HG02884 (cell line): Measurements from ENCODE around the gene PTPRN2.
"Not testable (repeated sequence)": the region's sequence is repeated elsewhere in the genome, so short reads cannot be mapped to it uniquely, and the experiment has no call there.

Experiments
- ATAC-seq: cut with Tn5 transposase; IDR thresholded peaks from one replicate; pipeline ENCODE4 v1.9.1; 2021; ENCODE audit warnings: mild to moderate bottlenecking, moderate library complexity; ENCODE audit not compliant: unreplicated experiment

Gene PTPRN2

DNA sequence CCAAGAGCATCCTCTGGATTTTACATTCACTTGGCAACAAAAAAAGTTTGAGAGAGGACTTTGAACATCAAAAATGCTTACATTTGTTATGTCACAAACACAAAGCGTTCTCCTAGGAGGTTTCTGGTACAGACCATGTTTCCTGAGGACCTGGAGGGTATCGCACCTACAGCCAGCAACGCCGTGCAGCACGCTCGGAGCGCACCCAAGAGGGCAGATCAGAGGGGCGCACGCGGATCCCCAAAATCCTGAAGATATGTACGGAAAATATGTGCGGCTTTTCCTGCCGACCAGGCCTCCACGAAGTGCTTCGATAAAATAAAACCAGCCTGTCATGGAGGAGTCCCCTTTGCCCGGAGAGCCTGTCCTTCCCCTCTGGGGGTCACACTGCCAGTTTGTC lies 796.0 kb downstream of the PTPRN2 start:
- ATAC-seq: no peak

DNA sequence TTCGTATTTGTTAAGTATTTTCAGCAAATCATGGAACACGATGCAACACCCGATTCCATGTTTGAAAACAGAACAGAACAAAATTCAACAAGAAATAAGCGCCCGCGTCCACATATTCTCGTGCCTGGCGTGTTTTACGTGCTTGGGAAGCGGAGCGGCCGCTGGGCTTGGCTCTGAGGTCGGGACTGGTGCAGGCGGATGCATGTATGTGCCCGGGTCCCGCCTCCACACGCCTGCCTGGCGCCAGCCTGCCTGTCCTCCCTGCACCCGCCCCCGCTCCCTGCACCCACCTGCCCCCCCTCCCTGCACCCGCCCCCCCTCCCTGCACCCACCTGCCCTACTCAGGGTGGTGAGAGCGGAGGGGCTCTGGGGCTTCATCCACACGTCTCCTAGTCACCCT lies 796.4 kb downstream of the PTPRN2 start:
- no peak for ATAC-seq

DNA sequence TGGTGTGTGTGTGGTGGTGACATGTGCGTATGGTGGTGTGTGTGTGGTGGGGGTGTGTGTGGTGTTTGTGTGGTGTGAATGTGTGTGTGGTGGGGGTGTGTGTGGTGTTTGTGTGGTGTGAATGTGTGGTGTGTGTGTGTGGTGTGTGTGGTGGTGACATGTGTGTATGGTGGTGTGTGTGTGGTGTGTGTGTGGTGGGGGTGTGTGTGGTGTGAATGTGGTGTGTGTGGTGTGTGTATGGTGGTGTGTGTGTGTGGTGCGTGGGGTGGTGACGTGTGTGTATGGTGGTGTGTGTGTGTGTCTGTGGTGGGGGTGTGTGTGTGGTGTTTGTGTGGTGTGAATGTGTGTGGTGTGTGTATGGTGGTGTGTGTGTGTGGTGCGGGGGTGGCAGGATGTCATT lies 797.7 kb downstream of the PTPRN2 start:
- no peak for ATAC-seq

DNA sequence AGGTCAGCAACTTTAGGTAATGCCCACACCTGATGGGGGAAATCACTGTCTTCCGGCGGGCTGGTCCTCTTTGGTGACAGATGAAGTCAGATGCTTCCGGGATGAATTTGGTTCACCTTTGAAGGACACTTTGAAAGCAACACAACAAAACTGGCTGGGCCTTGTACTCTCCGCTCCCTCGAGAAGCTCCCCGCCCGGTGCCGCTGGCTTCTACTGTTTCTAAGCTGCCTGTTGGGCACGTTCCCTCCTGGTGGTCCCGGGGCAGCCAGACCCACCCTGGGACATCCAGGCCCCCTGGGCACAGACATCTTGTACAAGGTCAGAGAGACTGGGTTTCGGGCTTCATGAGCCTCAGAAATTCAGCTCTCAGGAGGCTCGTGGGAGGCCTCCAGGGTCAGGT lies 798.5 kb downstream of the PTPRN2 start:
- ATAC-seq: no peak

DNA sequence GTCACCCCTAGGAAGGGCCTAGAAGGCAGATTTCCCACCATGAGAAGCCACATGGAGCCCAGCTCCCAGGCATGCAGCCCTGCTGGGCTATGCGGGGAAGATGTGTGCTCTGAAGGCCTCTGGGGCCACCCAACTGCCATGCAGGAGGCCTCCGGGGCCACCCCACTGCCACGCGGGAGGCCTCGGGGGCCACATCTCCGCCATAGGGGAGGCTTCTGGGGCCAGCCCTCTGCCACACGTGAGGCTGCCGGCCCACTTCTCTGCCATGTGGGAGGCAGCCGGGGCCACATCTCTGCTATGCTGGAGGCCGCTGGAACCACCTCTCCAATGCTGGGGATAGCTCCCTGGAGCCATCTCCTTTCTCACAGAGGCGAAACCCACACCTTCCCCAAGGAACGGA lies 799.0 kb downstream of the PTPRN2 start:
- ATAC-seq: no peak

DNA sequence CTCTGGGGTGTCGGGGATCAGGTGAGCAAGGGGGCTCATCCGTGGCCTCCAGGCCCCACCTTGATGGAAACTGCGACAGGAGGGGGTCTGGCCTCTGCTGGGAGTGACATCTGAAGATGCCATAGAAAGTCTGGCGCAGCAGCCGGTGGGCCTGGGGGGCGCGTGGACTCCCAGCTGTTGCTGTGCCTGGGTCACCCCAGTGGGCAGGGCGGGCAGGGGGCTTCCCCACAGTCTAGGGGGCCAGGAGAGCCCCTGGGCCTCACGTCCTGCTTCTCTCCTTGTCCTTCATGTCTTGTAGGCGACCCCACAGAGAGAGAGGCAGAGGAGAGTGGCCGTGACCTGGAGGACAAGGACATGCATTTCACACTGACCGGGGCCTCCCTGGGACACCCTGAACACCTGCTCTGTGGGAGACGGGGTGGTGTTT lies 800.3 kb downstream of the PTPRN2 start:
- ATAC-seq: no peak

DNA sequence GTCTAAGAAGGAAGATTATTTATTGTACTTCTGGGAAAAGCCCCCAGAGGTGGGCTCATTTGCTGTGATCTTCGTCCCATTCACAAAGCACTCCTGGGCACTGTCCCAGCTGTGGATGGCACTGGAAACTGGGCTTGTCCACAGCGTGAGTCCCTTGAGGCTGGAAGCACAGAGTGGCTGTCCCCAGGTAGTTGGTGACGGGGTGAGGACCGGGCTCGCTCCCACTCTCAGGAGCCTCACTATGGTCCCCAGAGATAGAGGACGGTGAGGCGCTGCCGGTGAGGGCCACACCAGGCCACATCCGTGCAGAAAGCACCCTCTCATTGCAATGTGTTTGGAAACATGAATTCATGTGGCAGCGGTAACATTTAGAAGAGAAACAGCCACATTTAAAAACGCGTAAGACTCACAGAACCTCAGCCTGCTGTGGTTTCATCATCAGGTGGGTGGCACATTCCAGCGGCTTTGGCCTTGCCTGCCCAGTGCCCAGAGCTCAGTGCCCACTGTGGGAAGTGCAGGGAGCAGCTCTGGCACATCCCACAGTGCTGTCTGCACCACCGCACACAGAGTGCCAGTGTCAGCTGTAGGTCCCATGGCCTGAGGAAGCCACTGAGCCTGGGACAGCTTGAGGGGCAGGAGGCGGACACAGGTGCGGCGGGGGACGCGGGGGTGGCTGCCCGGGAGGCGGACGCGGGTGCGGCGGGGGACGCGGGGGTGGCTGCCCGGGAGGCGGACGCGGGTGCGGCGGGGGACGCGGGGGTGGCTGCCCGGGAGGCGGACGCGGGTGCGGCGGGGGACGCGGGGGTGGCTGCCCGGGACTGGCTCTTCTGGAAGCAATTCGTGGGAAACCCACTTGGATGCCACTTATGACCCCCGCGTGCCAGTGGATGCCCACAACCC lies 801.0 kb downstream of the PTPRN2 start:
- no peak for ATAC-seq

DNA sequence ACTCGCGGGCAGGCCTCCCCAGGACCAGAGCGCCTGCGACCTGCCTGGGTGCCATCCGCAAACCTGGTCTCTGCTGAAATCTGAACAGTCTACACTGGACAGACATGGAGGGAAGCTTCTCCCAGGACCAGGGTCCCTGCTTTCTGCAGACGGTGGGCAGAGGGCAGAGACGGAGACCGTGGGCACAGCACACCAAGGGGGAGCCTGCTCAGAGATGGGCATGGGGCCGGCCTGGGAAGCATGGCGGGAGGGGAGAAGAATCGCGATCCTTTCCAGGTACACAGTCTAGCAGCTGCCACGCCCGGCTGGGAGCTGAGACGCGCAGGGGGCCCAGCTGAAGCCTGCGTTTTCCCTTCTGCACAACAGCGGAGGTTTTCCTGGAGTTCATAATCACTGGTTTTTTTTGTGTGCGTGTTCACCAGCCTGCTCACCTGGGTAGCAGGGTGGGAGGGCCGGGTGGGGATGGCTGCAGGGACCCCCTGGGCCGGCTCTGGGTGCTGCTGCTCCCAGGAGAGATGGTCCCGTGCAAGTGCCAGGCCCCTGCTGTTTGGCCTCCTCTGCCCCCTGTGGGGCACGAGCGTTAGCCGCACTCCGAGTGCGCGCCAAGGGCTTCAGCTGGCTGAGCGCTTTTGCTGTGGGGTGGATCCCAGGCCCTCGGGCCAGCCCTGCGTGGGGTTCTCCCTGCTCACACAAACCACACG lies 802.0 kb downstream of the PTPRN2 start:
- ATAC-seq: no peak

DNA sequence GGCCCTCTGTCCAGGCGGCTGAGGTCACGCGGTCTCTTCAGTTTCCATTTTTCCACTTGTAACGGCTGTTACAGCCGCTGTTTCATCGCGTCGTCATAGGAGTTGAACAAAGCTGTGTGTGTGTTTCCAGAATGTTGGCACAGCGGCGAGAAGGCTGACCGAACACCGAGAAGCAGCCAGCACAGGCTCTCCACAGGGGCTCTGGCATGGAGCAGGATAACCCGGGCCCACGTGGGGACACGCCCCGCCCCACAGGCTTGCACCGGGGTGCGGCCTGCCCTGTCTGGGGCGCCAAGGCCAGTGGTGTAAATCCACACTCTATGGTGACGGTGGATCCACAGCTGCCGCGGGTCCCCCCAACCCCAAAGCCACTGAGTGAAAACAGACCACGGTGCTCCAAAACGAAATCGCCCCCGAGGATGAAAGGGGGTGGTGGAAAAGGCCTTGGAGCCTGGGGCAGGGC lies 802.6 kb downstream of the PTPRN2 start:
- no peak for ATAC-seq

DNA sequence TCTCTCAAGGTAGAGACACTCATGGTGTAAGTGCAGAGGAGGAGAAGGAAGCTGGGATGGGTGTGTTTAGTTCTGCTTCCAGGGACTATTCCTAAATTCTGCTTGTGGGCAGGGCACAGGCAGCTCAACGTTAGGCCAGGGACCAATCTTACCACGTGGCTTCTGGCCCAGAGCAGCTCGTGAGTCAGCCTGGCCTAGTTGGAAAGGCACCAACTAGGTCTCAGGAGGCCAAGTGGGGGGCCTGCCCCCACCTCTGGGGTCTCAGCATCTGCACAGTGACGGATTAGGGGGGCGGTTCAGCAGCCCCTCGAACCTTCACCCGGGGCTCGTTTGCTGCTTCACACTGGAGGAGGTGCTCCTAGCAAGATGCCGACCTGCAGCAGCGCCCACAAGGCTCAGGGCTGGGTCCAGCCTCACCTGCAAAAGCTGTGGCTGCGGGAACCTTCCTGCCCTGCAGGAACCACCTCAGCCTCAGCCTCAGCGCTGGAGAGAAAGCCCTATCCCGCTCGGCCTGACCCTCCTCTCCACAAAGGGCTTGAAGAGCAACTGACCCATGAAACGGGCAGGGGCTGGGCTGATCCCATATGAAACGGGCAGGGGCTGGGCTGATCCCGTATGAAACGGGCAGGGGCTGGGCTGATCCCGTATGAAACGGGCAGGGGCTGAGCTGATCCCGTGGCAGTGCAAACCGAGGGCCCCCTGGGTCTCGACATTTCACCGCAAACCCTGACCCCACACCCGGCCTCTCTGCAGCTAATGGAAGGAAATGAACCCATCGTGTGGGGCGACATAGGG lies 803.4 kb downstream of the PTPRN2 start:
- ATAC-seq: no peak

DNA sequence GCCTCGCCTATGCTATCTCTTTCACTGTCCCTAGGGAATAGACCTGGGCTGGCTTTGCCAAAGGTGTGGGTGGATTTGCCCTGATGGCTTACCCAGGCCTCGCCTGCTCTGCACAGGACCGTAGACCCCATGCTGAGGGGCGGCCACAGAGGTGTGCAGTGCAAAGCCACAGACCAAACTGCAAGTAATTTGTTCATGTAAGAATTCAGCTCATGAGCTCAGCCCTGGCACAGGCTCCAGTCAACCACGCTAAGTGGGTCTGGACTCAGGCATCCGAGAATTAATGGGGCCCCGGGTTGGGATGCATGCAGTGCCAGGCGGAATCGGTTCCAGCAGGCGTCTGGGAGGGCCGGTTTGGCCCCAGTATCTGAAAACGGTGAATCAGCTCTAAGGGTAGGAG lies 805.6 kb downstream of the PTPRN2 start:
- no peak for ATAC-seq

DNA sequence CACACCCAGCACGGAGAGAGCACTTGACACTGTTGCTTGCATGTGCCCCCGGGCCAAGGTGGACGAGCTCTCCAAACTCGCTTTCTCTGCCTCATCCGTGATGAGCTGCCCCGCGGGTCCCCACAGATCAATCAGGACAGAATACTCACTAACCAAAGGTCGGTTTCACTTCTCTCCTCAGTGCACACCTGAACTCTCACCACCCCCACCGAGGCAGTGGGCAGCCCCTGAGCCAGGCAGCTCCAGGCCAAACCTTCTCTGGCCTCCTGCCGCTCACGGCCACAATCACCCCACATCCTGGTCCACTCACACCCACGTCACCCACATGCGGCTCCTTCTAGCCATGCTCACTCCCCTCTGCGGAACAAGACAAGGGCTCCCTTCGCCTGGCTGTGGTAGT lies 806.9 kb downstream of the PTPRN2 start:
- ATAC-seq: no peak

DNA sequence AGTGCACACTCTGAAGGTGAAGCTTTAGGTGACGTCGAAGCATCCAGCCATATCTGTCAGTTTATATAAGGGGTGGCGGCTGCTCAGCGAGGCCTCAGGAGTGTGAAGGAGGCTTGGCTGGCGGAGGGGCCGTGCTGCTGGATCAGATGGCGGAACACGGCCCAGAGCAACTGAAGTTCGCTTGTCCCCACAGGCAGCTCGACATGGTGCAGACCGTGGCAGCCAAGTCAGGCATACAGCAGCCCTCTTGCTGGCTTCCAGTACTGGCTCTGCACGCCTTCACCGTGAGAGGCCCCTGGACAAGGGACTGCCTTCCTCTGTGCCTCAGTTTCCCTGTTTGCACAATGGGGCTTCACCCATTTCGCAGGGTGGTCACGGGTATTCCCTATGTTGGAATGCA lies 807.3 kb downstream of the PTPRN2 start:
- ATAC-seq: no peak

DNA sequence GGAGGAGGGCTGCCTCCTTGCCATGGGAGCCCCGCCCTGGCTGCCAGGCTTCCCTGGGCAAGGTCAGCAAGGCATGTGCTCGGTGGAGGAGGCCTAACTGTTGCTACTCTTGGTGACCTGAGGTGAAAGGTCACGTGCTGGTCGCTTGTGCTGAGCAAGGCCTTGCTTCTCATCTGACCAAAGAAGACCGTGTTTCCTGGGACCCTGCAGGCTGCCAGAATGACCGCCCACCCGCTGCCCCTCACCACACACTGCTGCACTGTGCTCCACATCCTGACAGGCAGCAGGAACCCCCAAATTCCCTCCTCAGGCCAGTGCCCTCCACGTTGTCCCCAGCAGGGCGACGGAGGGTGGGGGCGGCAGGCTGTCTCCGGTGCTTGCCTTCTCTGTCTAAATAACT lies 808.4 kb downstream of the PTPRN2 start:
- ATAC-seq: no peak

DNA sequence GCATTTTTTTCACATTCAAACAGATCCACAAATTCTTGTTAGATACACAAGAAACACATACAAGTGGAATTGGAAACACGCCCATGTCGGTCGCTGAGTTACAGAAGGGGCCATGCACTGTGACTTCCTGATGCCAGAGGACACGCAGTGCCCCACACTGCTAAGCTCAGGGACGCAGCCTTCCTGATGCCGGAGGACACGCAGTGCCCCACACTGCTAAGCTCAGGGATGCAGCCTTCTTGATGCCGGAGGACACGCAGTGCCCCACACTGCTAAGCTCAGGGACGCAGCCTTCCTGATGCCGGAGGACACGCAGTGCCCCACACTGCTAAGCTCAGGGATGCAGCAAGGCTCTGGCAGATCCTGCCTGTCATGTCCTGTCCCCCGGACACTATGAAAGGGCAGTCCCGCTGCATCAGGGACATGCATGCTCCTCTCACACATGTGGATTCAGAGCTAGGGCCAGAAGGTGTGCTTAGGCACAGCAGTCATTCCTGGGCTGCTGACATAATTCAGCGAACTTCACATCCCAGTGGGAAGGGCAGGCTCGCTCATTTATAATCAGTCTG lies 810.3 kb downstream of the PTPRN2 start:
- not testable (repeated sequence) for ATAC-seq

DNA sequence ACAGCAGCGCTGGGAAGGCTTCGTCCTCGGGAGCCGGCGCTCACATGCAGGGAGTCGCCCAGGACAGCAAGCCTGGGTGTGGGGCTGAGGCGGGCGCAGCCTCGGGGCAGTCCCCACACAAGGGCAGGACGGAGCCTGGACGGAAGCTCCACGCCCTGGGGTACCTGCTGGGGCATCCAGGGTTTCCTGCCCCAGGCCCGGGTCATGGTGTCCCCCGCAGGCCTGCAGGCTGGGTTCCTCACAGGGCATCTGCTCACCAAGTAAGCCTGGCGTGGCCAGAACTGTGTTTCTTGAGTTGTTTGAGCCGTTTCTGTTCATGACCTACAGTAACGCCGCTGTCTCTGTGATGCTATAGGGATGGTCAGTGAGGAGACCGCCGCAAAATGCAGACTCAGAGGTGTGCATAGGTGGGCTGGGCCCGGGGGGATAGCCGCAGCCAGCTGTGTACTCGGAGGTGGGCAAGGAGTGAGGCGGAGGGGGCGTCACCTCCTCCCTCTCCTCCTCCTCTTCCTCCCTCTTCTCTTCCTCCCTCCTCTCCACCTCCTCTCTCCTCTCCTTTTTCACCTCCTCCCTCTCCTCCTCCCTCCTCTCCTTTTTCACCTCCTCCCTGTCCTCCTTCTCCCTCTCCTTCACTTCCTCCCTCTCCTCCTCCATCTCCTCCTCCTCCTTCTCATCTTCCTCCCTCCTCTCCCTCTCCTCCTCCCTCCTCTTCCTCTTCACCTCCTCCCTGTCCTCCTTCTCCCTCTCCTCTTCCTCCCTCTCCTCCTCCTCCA lies 811.9 kb downstream of the PTPRN2 start:
- no peak for ATAC-seq

DNA sequence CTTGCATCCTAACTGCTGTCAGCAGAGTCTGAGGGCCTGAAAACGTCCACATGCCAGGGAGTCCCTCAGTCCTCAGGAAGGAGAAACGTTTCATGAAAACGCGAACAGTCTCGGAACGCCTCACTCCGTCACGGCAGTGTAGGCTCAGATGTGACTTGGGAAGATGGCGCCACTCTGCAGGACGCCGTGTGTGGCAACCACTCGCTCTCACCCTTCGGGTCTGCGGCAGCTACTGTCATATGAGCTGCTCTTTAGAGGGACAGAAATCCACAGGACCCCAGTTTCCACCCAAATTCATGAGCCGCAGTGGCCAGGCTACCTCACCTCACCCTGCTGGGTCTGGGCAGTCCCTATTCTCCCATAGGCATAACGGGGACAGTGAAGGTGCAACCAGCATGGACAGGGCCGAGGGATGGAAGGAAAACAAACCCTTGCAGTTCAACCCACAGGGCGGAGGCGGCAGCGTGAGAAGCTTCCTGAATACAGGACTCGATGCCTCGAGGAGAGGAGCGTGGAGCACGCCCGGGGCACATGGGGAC lies 812.5 kb downstream of the PTPRN2 start:
- ATAC-seq: no peak

DNA sequence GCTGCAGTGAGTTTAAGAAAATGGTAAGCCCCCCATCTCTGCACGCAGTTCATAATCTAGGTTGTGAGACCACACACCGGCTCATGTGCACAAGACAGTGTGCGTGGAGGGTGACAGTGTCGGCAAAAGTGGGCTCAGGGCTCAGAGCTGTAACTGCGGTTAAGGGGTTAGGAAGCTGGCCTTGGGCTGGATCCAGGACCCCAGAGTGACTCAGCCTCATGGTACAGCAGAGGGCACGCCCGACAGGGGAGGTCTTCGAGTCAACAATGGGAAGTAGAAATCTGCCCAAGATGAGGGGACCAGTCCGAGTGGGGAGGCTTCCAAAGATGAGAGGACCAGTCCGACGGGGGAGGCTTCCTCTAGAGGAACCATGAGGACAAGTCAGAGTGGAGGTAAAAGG lies 813.1 kb downstream of the PTPRN2 start:
- no peak for ATAC-seq

DNA sequence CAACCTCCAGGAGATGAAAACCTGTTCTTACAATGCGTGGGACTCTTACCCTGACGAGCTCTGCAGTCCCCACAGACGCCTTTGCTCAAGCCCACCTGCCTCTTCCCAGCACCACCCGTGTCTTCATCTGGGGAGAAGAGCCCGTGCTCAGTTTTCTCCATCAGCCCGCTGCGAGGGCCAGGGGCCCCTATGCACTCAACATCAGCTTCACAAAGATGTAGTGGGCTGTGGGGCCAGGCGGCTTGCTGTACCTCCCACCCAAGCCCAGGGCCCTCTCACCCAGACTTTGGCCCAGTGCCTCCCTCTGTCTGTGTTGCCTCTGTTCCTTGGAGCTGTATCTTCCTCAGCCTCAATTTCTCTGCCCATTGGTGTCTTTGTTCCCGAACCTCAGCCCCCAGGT lies 814.3 kb downstream of the PTPRN2 start:
- no peak for ATAC-seq

DNA sequence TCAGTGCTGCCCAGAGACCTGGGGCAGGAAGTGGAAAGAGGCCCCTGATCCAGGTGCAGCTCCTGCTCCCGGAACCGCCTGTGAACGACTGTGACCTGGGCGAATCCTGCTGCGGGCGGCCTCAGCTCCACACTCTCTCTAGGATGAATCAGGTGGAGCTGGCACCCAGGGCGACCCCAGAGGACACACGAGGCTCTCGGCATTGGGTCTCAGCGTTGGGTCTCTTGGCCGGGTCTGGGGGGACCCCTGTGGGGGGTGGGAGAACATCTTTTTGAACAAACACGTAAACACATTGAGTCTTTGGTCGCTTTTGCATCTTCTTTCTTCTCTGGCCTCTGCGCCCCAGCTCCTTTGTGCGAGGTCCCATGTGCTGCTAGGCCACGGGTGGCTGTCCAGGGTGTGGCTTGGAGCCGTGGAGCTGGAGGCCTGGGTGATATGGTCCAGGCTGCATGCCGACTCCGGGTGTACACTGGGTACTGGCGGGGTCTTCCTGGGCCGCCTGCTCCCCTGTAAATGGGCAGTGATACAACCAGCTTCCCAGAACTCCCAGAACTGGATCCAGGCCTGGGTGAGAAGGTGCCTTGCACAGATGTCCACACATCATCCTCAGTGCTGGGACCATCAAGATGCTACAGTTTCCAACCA lies 815.0 kb downstream of the PTPRN2 start:
- no peak for ATAC-seq
